Activated T-helper 17 cell treated with anti-CD3 and anti-CD28 coated beads, Interleukin-2, amount 50 U/mL, for 72 hours (primary cell): ENCODE measurements around the gene GOLPH3. TPM values are rescaled to one million over a fixed set of nuclear protein-coding genes. Genes with fewer than 3 reads are reported as not detected.
"Not testable (repeated sequence)": the region's sequence is repeated elsewhere in the genome, so short reads cannot be mapped to it uniquely, and the experiment has no call there.

ENCODE experiments used
- ATAC-seq: fragments of 150-1000 bp; cut with Tn5 transposase; replicated peaks from 2 replicates; pipeline ENCODE4 v1.10.0; 2021; ENCODE audit warnings: mild to moderate bottlenecking, moderate library complexity
- H3K27ac Mint-ChIP-seq: one replicate; pipeline ENCODE4 v1.8.0; 2022; ENCODE audit warnings: mixed read lengths
- H3K27me3 Mint-ChIP-seq: one replicate; pipeline ENCODE4 v1.8.0; 2022; ENCODE audit warnings: mixed read lengths
- H3K36me3 Mint-ChIP-seq: one replicate; pipeline ENCODE4 v1.8.0; 2022; ENCODE audit warnings: low read depth, mild to moderate bottlenecking, mixed read lengths
- H3K4me1 Mint-ChIP-seq: one replicate; pipeline ENCODE4 v1.8.0; 2022; ENCODE audit warnings: mixed read lengths
- H3K4me3 Mint-ChIP-seq: one replicate; pipeline ENCODE4 v1.8.0; 2022; ENCODE audit warnings: mild to moderate bottlenecking, mixed read lengths
- H3K9me3 Mint-ChIP-seq: one replicate; pipeline ENCODE4 v1.8.0; 2022; ENCODE audit warnings: mixed read lengths
- total RNA-seq, 2 donors: library from RNA; stranded (reverse); gene quantifications; one replicate each; pipeline ENCODE4 v1.2.3, GENCODE V29; 2022

GOLPH3 gene
- total RNA-seq = 10 to 100 TPM; 51.7 to 74.1 TPM

- H3K36me3 Mint-ChIP-seq = peaks cover 49% of the 10 kb centered on the region
- no peaks in the 10 kb centered on the region for H3K9me3 Mint-ChIP-seq
- peak within 1 kb of the TSS; percentile 97 for H3K27ac Mint-ChIP-seq
- H3K4me3 Mint-ChIP-seq = peak within 1 kb of the TSS; percentile 89
- H3K27me3 Mint-ChIP-seq = peaks cover 3% of the 10 kb centered on the region
- H3K4me1 Mint-ChIP-seq = peaks cover 31% of the 10 kb centered on the region
- ATAC-seq = peak; percentile 90
Observed at GRCh38 chr5:32174011-32174870, at the start of gene GOLPH3. Gene GOLPH3, minus strand, starts transcription at chr5:32174319. Its CDS starts 285 bp downstream, at chr5:32174034.

- H3K27ac Mint-ChIP-seq = no peak overlapping the region
- no peaks in the 10 kb centered on the region for H3K4me1 Mint-ChIP-seq
- ATAC-seq = no peak
- no peaks in the 10 kb centered on the region for H3K27me3 Mint-ChIP-seq
- H3K9me3 Mint-ChIP-seq = no peaks in the 10 kb centered on the region
- peaks cover 6% of the 10 kb centered on the region for H3K36me3 Mint-ChIP-seq
- H3K4me3 Mint-ChIP-seq = no peak overlapping the region
Observed at GRCh38 chr5:32222723-32223470, 48.8 kb upstream of the GOLPH3 start.

GRCh38 chr5:32217886-32218396 is 43.8 kb upstream of the GOLPH3 start:
- no peaks in the 10 kb centered on the region for H3K9me3 Mint-ChIP-seq

DNA sequence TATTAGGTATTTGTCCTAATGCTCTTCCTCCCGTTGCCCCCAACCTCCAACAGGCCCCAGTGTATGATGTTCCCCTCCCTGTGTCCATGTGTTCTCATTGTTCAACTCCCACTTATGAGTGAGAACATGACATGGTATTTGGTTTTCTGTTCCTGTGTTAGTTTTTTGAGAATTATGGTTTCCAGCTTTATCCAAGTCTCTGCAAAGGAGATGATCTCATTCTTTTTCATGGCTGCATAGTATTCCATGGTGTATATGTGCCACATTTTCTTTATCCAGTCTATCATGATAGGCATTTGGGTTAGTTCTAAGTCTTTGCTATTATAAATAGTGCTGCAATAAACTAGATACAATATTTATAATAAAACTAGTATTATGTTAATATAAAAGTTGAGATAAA is 40.2 kb upstream of the GOLPH3 start:
- H3K27me3 Mint-ChIP-seq, H3K4me3 Mint-ChIP-seq: not testable (repeated sequence)

More at GRCh38 chr5:32217886-32218396, 43.8 kb upstream of the GOLPH3 start:
- H3K4me1 Mint-ChIP-seq = no peaks in the 10 kb centered on the region
- H3K36me3 Mint-ChIP-seq = no peaks in the 10 kb centered on the region
- no peak for ATAC-seq
- no peak overlapping the region for H3K4me3 Mint-ChIP-seq
- H3K27ac Mint-ChIP-seq = no peak overlapping the region
- H3K27me3 Mint-ChIP-seq = no peaks in the 10 kb centered on the region

GRCh38 chr5:32210151-32210550 is 36.0 kb upstream of the GOLPH3 start:
- H3K9me3 Mint-ChIP-seq = no peaks in the 10 kb centered on the region
- peaks cover 16% of the 10 kb centered on the region for H3K4me1 Mint-ChIP-seq
- H3K36me3 Mint-ChIP-seq = no peaks in the 10 kb centered on the region
- no peaks in the 10 kb centered on the region for H3K27me3 Mint-ChIP-seq
- peak overlapping the region; percentile 95 for H3K27ac Mint-ChIP-seq
- ATAC-seq = no peak
- peak overlapping the region; percentile 75 for H3K4me3 Mint-ChIP-seq

More for the DNA sequence above, 40.2 kb upstream of the GOLPH3 start:
- not testable (repeated sequence) for H3K9me3 Mint-ChIP-seq, ATAC-seq, H3K27ac Mint-ChIP-seq, H3K36me3 Mint-ChIP-seq
- H3K4me1 Mint-ChIP-seq = peaks cover 11% of the 10 kb centered on the region

- H3K27ac Mint-ChIP-seq, H3K4me3 Mint-ChIP-seq, H3K9me3 Mint-ChIP-seq, H3K27me3 Mint-ChIP-seq, H3K36me3 Mint-ChIP-seq, ATAC-seq: not testable (repeated sequence)
- H3K4me1 Mint-ChIP-seq = peaks cover 16% of the 10 kb centered on the region
Observed at GRCh38 chr5:32208837-32209236, 34.7 kb upstream of the GOLPH3 start.

DNA sequence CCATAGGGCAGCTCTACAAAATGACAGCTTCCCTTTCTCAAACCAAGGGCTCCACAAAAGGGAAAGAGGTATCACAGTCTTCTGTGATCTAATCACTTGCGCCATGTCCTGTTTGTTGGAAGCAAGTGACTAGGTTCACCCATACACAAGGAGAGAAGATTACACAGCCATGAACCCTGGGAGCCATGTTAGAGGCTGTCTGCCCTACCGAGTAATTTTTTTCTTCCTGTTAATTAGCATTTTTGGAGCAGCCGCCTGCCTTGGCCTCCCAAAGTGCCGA is 33.2 kb upstream of the GOLPH3 start:
- peak overlapping the region; percentile 41 for H3K4me3 Mint-ChIP-seq
- H3K9me3 Mint-ChIP-seq = no peaks in the 10 kb centered on the region
- ATAC-seq = no peak
- H3K27ac Mint-ChIP-seq = peak overlapping the region; percentile 78
- no peaks in the 10 kb centered on the region for H3K36me3 Mint-ChIP-seq
- peaks cover 4% of the 10 kb centered on the region for H3K27me3 Mint-ChIP-seq
- H3K4me1 Mint-ChIP-seq = peaks cover 16% of the 10 kb centered on the region

- H3K4me3 Mint-ChIP-seq = peak overlapping the region; percentile 41
- peaks cover 4% of the 10 kb centered on the region for H3K27me3 Mint-ChIP-seq
- no peaks in the 10 kb centered on the region for H3K9me3 Mint-ChIP-seq
- peaks cover 16% of the 10 kb centered on the region for H3K4me1 Mint-ChIP-seq
- no peaks in the 10 kb centered on the region for H3K36me3 Mint-ChIP-seq
- peak; percentile 21 for ATAC-seq
- peak overlapping the region; percentile 78 for H3K27ac Mint-ChIP-seq
Observed at GRCh38 chr5:32206509-32207354, 32.6 kb upstream of the GOLPH3 start.

- Mint-ChIP-seq H3K27ac (no peak overlapping the region), H3K4me1 (peaks cover 14% of the 10 kb centered on the region), H3K27me3 (peaks cover 6% of the 10 kb centered on the region), H3K36me3 (no peaks in the 10 kb centered on the region), H3K4me3 (no peak overlapping the region), H3K9me3 (no peaks in the 10 kb centered on the region)
- ATAC-seq = no peak
Observed at GRCh38 chr5:32206053-32206452, 31.9 kb upstream of the GOLPH3 start.

- Mint-ChIP-seq H3K27me3 (peaks cover 13% of the 10 kb centered on the region), H3K9me3 (no peaks in the 10 kb centered on the region), H3K36me3 (no peaks in the 10 kb centered on the region), H3K4me3 (no peak overlapping the region), H3K4me1 (peaks cover 5% of the 10 kb centered on the region), H3K27ac (no peak overlapping the region)
- no peak for ATAC-seq
Observed at GRCh38 chr5:32202394-32202793, 28.3 kb upstream of the GOLPH3 start.

DNA sequence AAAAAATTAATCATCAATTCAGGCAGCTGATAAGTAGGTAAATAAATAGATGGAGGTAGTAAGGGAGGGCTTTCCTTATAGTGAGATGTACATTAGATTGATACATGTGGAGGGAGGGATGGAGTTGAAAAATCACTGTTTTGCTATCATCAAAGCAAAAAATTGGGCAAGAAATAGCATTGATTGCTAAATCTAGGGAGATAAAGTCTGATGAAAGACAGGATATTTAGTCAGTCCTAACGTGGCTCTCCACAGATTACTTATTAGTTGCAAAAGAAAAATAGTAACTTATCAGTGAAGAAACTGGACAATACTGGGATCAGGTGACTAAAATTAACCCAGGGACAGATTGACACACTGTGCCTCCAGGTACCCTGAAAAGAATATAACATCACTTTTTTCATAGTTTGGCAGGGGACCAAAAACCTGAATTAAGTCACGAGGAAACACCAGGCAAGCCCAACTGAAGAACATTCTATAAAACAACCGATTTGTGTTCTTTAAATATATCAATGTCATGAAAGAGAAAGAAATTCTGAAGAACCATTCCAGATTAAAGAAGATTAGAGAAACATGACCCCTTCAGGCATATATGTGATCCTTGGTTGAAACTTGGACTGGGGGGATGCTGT is 27.1 kb upstream of the GOLPH3 start:
- H3K4me3 Mint-ChIP-seq = no peak overlapping the region
- no peaks in the 10 kb centered on the region for H3K9me3 Mint-ChIP-seq
- ATAC-seq = no peak
- no peaks in the 10 kb centered on the region for H3K36me3 Mint-ChIP-seq
- H3K27me3 Mint-ChIP-seq = peaks cover 13% of the 10 kb centered on the region
- no peaks in the 10 kb centered on the region for H3K4me1 Mint-ChIP-seq
- H3K27ac Mint-ChIP-seq = no peak overlapping the region

DNA sequence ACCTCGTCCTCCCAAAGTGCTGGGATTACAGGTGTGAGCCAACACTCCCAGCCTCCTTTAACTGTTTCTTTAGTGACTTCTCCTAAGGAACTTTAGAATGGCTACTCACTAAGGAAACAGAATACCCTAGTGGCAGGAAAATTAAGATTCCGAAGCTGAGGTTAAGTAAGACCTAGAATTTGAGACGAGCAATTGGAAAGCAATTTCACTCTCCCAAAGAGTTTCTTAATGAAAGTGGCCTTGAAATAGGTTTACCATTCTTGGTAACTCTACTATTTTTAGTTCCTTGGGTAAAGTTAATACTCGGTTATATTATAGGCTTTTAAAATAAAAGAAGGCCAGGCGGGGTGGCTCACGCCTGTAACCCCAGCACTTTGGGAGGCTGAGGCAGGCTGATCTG is 22.9 kb upstream of the GOLPH3 start:
- no peaks in the 10 kb centered on the region for H3K9me3 Mint-ChIP-seq
- H3K4me1 Mint-ChIP-seq = no peaks in the 10 kb centered on the region
- peaks cover 17% of the 10 kb centered on the region for H3K27me3 Mint-ChIP-seq
- no peaks in the 10 kb centered on the region for H3K36me3 Mint-ChIP-seq
- no peak overlapping the region for H3K27ac Mint-ChIP-seq
- no peak overlapping the region for H3K4me3 Mint-ChIP-seq
- ATAC-seq = no peak

DNA sequence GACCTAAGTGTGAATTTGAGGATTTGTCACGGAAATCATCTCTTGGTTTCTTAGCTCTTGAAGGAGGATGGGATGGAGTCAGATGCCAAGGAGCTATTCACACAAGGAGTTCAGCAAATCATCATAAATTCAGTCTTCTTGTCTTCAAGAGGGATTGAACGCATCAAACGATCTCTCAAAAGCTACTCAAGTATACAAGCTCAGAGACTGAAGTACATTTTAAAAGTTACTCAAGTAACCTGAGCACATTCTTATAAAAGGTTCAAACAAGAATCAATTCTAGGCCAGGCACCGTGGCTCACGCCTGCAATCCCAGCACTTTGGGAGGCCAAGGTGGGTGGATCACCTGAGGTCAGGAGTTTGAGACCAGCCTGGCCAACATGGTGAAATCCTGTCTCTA is 21.1 kb upstream of the GOLPH3 start:
- Mint-ChIP-seq H3K27ac (no peak overlapping the region), H3K27me3 (peaks cover 13% of the 10 kb centered on the region), H3K36me3 (no peaks in the 10 kb centered on the region), H3K4me3 (no peak overlapping the region), H3K9me3 (no peaks in the 10 kb centered on the region), H3K4me1 (no peaks in the 10 kb centered on the region)
- no peak for ATAC-seq

DNA sequence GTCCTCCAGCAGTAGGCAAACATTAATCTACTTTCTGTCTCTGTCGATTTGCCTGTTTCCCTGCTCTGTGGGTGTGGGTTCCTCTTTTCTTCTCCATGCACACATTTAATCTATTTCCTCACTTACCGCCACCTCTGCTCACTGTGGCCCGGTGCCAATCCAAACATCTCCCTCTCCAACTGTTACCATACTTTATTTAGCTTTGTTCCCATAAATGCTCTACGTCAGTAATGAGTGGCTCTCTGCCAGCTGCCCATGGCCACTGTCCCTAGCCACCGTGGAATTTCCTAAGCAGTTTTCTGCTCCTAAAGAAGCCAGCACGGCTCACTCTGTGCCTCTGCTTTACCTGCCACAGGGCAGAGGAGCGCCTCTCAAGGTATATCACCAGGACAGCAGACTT is 19.5 kb upstream of the GOLPH3 start:
- H3K4me1 Mint-ChIP-seq = no peaks in the 10 kb centered on the region
- peaks cover 8% of the 10 kb centered on the region for H3K27me3 Mint-ChIP-seq
- no peak for ATAC-seq
- H3K27ac Mint-ChIP-seq = no peak overlapping the region
- H3K36me3 Mint-ChIP-seq = no peaks in the 10 kb centered on the region
- H3K9me3 Mint-ChIP-seq = no peaks in the 10 kb centered on the region
- H3K4me3 Mint-ChIP-seq = no peak overlapping the region
